ENCODE data around the gene SCAF1. TPM values are rescaled to one million over a fixed set of nuclear protein-coding genes. Genes with fewer than 3 reads are reported as not detected.
"Not testable (repeated sequence)": the region's sequence is repeated elsewhere in the genome, so short reads cannot be mapped to it uniquely, and the experiment has no call there.

Gene SCAF1
- total RNA-seq, 4 donors from 2014 or later = 17.5 to 38.4 (median 25.8) TPM

DNA sequence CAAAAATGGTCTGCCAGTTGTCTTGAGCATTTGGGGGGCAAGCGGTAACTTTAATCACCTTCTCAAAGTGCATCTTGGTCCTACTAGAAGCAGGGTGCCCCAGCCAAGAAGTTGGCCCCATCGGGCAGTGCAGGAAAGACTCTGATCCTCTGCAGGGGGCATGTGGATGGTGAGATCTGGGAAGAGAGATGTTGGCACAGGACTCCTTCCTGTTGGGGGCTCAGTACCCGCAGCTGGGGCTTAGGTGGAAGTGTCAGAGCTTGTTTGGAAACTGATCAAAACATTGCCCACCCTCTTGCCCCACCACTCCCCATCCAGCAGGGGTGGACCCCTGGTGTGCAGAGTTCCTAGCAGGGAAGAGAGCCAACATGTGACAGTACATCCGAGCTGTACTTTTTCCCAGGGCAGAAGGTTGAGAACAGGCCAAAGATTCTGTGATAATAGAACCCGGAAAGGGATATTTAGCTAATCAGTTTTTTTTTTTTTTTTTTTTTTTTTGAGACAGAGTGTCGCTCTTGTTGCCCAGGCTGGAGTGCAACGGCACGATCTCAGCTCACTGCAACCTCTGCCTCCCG lies 10.9 kb upstream of the SCAF1 start:
- intact Hi-C loops (cut with DNase I) = no loop called here
- 40 to 46% methylated on average over 8 to 9 of the region's 9 CpGs for WGBS, 2 donors

DNA sequence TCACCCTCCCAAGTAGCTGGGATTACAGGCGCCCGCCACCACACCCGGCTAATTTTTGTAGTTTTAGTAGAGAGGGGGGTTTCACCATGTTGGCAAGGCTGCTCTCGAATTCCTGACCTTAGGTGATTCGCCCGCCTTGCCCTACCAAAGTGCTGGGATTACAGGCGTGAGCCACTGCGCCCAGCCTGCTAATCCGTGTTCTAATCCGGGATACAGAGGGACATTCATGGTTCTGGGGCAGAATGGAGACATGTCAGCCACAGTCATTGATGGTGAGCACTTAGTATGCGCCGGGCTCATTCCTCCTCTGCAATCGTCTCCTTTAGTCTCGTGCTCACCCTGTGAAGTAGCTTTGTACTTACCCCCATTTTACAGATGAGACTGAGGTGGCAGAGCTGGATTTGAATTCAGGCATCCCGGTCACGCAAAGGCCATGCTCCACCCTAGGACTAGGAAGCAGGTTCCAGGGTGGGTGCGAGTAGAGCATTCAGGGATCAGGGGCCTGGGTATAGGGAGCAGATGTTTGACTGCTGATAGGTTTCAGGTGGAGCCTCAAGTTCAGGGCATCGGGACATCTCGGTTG lies 10.3 kb upstream of the SCAF1 start:
- no peak for DNase-seq
- intact Hi-C loops (cut with DNase I) = no loop called here
- no peaks in the 10 kb centered on the region for H3K9me3 ChIP-seq
- H3K27ac ChIP-seq = no peak overlapping the region
- no peaks in the 10 kb centered on the region for H3K27me3 ChIP-seq
- H3K4me1 ChIP-seq = peaks cover 3 to 23% of the 10 kb centered on the region in 2 donors
- WGBS, 2 donors = 83 to 87% methylated on average over 19 of the region's 19 CpGs
- no peaks in the 10 kb centered on the region for H3K36me3 ChIP-seq
- TF ChIP-seq POLR2A (IDR thresholded peaks at IDR 0.05) = no peak
- TF ChIP-seq, protein P1, sequence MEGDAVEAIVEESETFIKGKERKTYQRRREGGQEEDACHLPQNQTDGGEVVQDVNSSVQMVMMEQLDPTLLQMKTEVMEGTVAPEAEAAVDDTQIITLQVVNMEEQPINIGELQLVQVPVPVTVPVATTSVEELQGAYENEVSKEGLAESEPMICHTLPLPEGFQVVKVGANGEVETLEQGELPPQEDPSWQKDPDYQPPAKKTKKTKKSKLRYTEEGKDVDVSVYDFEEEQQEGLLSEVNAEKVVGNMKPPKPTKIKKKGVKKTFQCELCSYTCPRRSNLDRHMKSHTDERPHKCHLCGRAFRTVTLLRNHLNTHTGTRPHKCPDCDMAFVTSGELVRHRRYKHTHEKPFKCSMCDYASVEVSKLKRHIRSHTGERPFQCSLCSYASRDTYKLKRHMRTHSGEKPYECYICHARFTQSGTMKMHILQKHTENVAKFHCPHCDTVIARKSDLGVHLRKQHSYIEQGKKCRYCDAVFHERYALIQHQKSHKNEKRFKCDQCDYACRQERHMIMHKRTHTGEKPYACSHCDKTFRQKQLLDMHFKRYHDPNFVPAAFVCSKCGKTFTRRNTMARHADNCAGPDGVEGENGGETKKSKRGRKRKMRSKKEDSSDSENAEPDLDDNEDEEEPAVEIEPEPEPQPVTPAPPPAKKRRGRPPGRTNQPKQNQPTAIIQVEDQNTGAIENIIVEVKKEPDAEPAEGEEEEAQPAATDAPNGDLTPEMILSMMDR (IDR thresholded peaks at IDR 0.05) = no peak
- no peak overlapping the region for H3K4me3 ChIP-seq (replicated peaks in 1 of 3)

More for the DNA sequence above, 10.9 kb upstream of the SCAF1 start:
- no peaks in the 10 kb centered on the region for H3K9me3 ChIP-seq
- no peak overlapping the region for H3K27ac ChIP-seq
- no peak for DNase-seq
- H3K4me3 ChIP-seq (replicated peaks in 1 of 3) = no peak overlapping the region
- H3K27me3 ChIP-seq = no peaks in the 10 kb centered on the region
- H3K36me3 ChIP-seq = no peaks in the 10 kb centered on the region
- H3K4me1 ChIP-seq = peaks cover 5 to 28% of the 10 kb centered on the region in 2 donors
- TF ChIP-seq POLR2A (IDR thresholded peaks at IDR 0.05) = no peak
- TF ChIP-seq, protein P1 (IDR thresholded peaks at IDR 0.05) = no peak

DNA sequence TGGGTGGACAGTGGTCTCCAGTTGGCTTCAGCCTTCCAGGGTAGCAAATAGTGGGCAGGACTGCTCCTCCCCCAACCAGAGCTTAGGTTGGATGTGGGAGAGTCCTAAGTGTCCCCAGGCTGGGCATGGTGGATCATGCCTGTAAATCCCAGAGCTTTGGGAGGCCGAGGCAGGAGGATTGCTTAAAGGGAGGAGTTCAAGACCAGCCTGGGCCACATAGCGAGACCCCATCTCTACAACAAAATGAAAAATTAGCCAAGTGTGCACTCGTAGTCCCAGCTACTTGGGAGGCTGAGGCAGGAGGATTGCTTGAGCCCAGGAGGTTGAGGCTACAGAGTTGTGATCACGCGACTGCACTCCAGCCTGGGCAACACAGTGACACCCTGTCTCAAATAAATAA lies 9.4 kb upstream of the SCAF1 start:
- peaks cover 0 to 21% of the 10 kb centered on the region in 2 donors for H3K4me1 ChIP-seq
- no peak overlapping the region for H3K4me3 ChIP-seq (replicated peaks in 1 of 3)
- 96% methylated on average over 5 of the region's 5 CpGs for WGBS, 2 donors
- no peak for TF ChIP-seq POLR2A (IDR thresholded peaks at IDR 0.05)
- TF ChIP-seq, protein P1 (IDR thresholded peaks at IDR 0.05) = no peak
- no peaks in the 10 kb centered on the region for H3K36me3 ChIP-seq
- no peaks in the 10 kb centered on the region for H3K9me3 ChIP-seq
- no peaks in the 10 kb centered on the region for H3K27me3 ChIP-seq
- DNase-seq = no peak
- intact Hi-C loops (cut with DNase I) = no loop called here
- no peak overlapping the region for H3K27ac ChIP-seq

DNA sequence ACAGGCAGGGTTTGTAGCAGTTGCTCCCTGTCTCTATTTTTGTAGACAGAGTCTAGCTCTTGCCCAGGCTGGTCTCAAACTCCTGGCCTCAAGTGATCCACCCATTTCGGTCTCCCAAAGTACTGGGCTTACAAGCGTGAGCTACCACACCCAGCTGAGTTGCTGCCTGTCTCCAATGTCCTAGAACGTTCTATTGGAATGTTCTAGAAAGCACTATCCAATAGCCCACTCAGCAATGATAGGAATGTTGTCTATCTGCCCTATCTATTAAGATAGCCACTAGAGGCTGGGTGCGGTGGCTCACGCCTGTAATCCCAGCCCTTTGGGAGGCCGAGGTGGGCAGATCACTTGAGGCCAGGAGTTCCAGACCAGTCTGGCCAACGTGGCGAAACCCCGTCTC lies 8.7 kb upstream of the SCAF1 start:
- H3K36me3 ChIP-seq; intact Hi-C loops (cut with DNase I); H3K27ac ChIP-seq; H3K27me3 ChIP-seq; H3K9me3 ChIP-seq; H3K4me3 ChIP-seq (replicated peaks in 1 of 3); DNase-seq: not testable (repeated sequence)
- 58 to 67% methylated on average over 8 to 9 of the region's 9 CpGs for WGBS, 2 donors
- peaks cover 2 to 28% of the 10 kb centered on the region in 2 donors for H3K4me1 ChIP-seq

DNA sequence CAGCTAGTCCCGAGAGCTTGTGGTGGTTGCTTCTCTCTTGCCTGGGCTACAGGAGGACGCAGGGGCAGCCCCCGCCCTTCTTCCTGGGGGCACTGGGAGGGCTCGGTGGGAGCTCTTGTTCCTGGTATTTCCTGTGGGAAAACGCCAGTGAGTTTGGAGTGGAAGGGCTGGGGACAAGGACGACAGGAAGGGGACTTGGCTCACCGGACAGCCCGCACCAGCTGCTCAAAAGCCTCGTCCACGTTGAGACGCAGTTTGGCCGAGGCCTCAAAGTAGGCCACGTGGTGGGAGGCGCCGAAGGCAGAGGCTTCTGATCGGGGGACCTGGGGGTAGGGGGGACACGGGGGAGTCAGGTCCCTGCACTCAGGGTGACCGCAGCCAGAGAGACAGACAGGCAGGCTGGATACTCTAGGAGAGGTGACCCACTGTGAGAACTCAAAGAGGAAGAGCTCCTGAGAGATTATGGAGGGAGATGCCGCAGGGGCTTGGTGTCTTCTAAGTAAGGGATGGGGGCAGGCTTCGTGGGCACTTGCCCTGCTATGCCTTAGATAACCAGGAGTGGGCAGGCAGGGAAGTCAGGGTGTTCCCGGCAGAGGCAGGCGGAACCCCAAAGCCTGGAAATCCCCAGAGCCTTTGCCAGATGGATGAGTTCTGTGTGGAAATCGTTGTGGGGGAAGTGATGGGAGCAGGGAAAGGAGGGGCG lies 6.3 kb upstream of the SCAF1 start:
- Histone ChIP-seq H3K4me1 (peaks cover 7 to 39% of the 10 kb centered on the region in 2 donors), H3K9me3 (no peaks in the 10 kb centered on the region), H3K36me3 (no peaks in the 10 kb centered on the region), H3K4me3 (replicated peaks in 1 of 3) (no peak overlapping the region), H3K27ac (peak overlapping the region in 1 of 3 donors; percentile 18), H3K27me3 (no peaks in the 10 kb centered on the region)
- 31 to 36% methylated on average over 22 to 24 of the region's 24 CpGs for WGBS, 2 donors
- peak in 1 of 2 donors; percentile 20 for DNase-seq
- TF ChIP-seq, protein P1 (IDR thresholded peaks at IDR 0.05) = no peak
- TF ChIP-seq POLR2A (IDR thresholded peaks at IDR 0.05) = no peak
- intact Hi-C loops (cut with DNase I) = loop anchor here (5.0 kb wide), 1 partner anchor 38 kb away; no protein-coding TSS in a partner anchor
